A673 (cell line): ENCODE results near the gene NDUFB2.
"Not testable (repeated sequence)": the region's sequence is repeated elsewhere in the genome, so short reads cannot be mapped to it uniquely, and the experiment has no call there.

Experiments used
- CTCF ChIP-seq: fragments of 300-800, 200-600 bp; sonication (generic); conservative IDR thresholded peaks from 2 replicates; pipeline ENCODE4 v1.5.1; 2017; ENCODE audit warnings: low read depth, mild to moderate bottlenecking, antibody characterized with exemption, low read length, moderate library complexity, mixed read lengths
- EZH2 ChIP-seq: fragments of 200-600 bp; sonication (generic); IDR thresholded peaks from 2 replicates; pipeline ENCODE4 v1.6.1; 2017; ENCODE audit warnings: borderline replicate concordance, low read depth, mild to moderate bottlenecking, mixed read lengths, antibody characterized with exemption, low read length; ENCODE audit not compliant: poor library complexity, severe bottlenecking

DNA sequence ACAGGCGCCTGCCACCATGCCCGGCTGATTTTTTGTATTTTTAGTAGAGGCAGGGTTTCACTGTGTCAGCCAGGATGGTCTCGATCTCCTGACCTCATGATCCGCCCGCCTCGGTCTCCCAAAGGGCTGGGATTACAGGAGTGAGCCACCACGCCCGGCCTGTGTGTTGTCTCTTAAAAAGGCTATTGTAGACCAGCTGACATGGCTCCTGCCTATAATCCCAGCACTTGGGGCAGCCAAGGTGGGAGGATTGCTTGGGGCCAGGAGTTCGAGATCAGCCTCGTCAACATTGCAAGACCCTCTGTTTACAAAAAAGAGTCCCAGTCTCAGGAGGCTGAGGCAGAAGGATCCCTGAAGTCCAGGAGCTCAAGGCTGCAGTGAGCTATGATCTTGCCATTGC, 2.7 kb upstream of the NDUFB2 start:
- TF ChIP-seq CTCF, EZH2: not testable (repeated sequence)
